Middle frontal gyrus (tissue), 1 donor: Measurements from ENCODE around the gene SLC4A1AP.
A peak's percentile ranks its signal among the peaks of the same experiment; 100 is the strongest.

ENCODE experiments used
- DNase-seq: peaks from one replicate; pipeline ENCODE4 v3.0.0-alpha.2; 2015; ENCODE audit warnings: low spot score; ENCODE audit errors: extremely low spot score

SLC4A1AP gene

DNA sequence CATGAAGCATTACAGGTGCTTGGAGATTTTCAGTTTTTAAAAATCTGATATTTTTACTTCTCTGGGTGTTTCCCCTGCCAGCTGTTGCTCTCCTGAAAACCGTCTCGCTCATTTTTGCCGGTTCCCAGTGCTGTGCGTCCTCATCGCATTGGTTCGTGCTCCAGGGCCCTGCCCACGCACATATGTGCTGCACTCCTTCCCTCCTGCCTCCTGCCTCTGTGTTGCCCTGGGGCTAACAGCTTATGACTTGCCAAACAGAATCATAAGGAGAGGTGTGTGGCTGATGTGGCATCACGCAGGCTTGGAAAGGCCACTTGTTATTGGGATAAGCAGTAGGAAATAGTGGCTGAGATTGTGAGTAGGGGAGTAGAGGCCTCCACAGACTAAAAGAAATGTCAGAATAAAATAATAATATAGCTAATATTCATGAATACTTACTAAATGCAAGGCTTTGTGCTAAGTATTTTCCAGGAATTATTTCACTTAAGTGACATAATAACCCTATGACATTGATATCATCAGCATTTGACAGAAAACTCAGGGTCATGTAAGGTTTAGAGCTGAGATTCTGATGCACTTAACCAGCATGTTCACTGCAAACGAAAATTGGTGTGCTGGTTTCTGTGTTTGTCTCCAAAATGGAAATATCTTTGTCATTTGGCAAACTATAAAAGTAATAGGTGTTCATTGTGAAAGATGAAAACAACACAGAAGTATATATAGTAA is 53.5 kb downstream of the SLC4A1AP start:
- DNase-seq, result no peak

DNA sequence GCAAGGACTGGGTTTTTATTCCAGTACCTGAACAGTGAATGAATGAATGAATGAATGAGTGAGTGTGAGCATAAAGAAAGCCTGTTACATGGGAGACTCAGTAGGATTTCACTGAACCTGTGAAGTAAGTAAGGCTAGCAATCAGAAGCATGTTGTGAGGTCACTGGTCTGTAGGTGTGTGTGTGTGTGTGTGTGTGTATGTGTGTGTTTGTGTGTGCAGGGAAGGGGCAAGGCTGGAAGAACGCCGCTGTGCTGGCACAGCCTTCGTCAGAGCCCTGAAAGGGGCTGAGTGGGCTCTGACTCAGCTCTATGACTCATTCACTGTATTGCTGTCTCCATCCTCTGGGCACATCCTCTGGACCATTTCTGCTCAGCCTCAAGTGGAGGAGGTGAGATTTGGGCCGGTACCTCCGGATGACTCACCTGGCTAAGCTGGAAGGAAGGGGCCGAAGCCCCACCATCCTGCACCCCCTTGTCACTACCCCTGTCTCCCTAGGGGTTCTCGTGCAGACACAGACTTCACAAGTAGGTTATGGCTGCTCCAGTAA is 56.4 kb downstream of the SLC4A1AP start:
- no peak for DNase-seq

DNA sequence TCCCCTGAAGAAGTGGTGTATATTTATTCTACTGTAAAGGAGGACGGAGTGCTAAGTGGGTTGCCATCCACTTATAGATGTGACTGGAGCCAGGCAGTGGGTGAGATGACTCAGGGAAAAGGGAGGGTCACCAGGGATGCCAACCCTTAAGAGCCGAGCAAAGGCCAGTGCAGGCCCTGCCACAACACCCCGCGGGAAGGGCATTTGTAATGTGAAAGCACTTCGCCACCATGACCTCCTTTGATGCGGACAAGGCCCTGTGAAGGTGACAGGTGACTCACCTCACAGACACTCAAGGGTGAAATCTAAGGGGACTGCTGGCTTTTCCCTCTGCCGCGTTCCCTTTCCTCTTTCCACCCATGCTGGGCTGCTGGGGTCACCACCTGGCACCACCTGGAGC is 57.6 kb downstream of the SLC4A1AP start:
- no peak for DNase-seq

DNA sequence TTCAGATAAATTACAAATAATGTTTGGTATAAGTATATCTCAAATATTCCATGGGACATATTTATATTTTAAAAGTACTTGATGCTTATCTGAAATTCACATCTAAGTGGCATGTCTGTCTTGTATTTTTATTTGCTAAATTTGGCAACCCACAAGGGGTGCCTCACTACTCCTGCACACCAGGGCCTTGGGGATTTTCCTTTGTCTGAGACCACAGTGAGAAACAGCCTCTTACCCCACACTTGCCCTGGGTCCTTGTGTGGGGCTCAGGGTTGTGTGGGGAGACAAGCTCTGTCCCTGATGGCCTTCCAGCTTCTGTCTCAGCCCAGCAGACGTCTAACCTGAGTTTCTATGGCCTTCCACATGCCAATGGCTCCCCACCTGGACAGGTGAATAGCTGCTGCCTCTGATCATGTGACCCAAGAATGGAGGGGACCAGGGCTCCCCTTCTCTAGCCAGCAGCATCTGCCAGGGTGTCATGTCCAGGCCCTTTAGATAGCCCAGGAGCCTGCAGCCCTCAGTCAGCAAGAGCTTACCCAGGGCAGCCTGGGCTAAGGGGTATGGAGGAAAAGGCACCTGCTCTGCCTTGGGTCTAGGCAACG is 58.3 kb downstream of the SLC4A1AP start:
- no peak for DNase-seq

DNA sequence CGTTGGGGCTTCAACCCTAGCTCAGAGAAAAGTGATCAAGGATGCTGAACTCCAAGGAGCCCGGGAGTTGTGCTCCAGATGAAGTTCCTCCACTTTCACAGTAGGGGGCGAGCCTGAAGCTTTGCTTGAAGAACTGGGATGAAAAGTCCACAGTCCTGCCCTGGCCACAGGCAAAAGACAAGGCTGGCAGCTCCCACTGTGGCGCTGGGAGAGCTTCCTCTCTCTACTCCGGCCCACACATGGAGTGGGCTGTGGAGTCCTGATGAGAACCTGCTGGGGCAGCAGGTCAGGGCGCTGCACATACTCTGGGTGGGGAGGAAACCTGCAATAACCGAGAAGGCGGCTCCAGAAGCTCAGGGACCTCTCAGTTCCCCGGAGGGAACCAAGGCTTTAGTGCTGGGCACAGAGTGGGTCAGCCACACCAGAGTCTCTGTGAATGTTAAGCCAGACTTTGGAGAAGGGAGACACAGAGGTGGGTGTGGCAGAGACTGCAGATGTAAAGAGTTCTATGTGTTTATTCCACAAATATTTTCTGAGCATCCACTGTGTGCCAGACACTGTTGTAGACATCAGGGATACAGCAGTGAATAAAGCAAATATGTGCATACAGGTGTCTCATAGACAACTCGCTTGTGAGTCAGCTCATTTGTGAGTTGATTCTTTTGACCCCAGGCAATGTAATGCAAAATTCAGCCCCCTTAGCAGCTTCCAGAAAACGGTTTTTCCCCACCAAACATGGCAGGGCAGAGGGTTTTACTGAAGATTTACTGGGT is 59.9 kb downstream of the SLC4A1AP start:
- DNase-seq, result peak; percentile 77

DNA sequence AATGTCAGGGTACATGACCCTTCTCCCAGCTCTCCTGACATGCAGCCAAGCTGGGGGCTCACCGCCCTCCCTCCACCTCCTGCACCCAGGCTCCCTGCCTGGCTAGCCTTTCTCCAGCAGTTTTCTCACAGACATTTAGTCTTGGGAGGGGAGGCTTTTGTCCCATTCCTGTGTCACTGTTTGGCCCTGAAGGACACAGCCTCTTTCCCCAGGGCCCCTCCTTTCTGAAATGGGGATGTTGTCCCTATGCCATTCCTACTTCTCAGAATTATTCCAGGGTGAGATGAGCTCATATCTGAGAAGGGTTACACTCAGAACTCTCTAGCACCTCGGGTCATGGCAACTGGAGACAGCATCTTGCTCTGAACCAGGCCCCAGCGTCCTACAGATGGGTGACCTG is 60.5 kb downstream of the SLC4A1AP start:
- DNase-seq, result no peak

DNA sequence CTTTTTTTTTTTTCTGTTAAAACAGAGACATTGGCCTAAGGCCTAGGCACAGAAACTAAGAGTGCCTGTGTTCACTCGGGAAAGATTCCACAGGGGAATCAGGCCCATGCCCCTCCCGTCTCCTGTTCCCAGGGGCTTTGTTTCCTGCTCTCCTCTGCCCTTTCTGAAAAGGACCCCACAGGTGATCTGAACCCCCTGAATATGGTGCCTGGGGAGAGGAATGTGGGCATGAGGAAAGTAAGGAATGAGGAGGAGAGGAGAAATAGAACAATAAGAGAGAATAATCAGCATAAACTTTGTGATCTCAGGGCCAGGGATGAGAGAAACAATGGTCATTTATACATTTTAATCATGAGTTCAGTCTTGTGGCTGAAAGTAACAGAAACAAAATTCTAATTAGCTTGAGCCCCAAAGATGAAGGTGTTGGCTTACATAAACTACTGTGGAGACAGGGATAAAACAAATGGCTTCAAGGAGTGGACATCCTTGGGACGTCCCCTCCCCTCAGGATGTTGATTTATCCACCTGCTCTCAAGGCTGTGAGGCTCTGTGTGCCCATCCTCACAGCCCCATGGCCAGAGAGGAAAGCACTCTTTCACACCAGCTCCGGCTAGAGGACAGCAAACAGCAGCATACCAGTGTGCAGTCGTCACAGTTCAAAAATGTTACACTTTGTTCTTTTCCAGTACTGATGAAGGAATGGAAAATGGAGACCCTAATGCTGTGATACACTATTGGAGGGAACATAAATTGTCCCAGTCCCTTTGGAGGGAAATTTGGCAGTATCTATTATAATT is 61.4 kb downstream of the SLC4A1AP start:
- DNase-seq, result no peak

DNA sequence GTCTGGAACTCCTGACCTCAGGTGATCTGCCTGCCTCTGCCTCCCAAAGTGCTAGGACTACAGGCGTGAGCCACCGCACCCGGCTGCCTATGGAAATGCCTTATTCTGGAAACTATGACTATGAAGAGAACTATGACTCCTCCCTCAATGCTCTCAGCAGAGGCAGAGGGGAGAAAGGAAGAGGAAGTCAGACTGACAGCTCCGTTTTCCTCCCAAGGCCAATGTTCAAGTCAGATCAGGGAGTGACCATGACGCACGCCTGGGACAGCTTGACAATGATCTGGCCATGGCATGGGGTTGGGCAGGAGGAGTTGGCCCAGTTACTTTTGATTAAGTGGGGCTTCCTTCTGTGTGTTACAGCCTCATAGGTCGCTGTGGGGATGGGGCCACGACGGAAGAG is 63.6 kb downstream of the SLC4A1AP start:
- DNase-seq, result no peak

DNA sequence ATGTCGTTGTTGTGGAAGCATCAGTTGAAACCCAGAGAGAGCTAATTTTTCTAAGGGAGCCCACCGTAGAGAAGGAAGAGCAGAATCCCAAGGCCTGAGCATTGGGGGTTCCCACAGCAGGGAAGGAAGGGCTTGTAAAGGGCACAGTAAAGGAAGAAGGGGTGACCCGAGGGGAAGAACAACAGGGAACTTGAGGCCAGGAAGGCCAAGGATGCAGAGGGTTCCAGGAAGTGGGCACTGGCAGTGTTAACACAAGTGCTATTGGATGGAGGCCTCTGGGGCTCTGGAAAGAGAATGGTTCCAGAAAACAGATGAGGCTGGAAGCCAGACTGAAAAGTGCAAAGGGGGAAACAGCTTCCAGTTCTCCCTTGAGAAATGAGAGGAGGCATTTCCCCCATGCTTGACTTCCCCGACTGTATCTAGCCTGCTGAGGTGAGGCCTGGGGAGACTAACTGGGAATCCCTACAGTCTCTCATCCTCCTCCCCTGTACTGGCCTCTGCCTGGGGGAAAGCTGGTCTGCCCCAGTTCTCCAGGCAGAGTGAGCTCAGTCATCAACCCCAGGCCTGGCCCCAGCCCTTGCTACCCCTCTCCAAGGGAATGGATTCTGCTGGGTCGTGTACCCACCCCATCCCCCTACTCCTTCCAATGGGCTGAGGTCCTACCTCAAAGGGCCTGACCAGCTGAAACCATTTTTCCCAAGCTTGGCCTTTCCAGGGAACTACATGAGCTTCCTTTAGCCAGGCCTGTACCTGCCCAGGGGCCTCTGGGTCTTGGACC is 64.6 kb downstream of the SLC4A1AP start:
- DNase-seq, result no peak

DNA sequence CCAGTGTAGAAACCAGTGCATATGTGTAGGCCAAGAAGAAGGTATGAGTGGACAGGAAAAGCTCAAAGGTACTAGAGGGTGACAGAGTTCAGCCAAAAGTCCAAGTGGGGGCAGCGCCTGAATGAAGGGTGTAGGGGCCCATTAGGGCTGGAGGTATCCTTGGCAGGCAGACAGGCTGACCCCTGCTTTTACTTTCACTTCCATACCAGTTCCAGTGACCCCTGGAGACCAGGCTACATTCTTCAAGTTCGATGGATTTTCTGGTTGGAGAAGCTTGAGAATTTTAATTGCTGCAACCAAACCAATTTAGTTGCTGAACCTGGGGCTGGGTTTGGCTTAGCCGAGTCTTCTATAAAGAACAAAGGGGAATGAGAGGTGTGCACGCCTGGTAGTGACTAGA is 65.5 kb downstream of the SLC4A1AP start:
- DNase-seq, result no peak

DNA sequence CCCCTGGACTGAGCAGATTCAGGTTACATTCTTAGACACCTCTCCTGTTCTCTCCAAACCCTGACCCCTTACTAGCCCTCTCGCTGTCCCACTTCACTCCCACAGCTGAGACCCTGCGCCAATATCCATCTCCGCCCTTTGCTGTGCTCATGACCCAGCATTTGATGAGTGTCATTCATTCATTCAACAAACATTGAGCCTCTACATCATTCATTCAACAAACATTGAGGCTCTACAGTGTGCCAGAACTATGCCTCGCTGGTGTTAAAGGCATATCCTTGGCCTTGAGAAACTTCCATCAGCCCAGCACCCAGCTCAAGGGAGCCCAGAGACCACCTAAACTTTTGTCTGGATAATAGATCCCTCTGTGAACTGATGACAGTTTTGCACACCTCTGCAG is 65.9 kb downstream of the SLC4A1AP start:
- DNase-seq, result no peak

DNA sequence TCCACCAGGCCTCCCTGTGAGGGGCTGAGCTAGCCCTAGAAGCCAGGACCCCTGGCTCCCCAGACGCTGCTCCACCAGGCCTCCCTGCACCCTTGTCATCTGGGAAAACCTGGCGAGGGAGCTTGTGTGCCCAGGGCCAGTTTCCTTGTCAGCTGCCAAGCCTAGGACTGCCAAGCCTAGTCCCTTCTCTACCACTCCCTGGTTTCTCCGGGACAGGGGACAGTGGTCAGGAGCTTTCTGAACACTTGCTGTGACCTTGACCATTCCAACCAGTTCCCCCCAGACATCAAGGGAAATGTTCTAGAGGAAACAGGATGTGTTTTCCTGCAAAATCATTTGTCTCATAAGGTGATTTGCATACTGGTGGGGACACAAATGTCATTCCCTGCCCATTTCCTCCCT is 66.6 kb downstream of the SLC4A1AP start:
- no peak for DNase-seq

DNA sequence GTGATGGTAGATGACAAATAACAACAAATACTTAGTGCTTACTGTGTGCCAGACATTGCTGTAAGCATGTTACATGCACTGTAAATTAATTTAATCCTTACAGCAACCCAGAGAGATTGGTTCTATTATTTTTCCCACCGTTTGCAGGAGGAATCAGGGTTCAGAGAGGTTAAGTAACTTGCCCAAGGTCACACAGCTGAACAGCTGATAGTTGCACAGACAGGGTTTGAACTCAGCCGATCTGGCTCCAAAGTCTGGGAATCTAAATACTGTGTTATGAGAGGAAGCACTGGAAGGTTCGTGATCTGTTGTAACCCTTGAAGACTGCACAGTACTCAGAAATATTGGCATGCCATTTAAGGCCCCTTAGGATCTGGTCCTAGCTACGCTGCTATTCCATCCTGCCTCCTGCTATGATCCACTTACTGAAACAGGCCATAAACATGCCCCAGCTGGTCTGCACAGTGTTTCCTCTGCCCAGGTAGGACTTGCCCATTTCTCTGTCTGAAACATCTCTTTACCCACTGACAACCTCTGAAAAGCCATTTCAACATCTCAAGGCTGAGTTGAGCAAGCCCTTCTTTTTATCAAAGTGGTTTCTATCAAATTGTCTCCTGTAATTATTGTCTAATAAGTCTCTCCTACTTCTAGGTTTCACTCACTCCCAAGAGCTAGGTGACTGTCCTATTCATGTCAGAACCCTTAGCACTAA is 67.4 kb downstream of the SLC4A1AP start:
- no peak for DNase-seq

DNA sequence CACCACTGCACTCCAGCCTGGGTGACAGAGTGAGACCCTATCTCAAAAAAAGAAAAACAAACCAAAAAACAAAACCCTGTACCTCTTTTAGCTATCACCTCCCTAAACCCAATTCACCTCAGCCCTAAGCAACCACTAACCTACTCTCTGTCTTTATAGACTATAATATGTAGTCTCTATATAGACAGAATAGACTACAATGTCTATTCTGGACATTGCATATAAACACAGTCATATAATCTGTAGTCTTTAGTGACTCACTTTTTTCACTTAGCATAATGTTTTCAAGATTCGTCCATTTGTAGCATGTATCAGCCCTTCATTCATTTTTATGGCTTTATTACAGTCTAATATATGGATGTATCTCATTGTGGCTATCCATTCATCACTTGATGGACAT is 70.6 kb downstream of the SLC4A1AP start:
- DNase-seq, result no peak

DNA sequence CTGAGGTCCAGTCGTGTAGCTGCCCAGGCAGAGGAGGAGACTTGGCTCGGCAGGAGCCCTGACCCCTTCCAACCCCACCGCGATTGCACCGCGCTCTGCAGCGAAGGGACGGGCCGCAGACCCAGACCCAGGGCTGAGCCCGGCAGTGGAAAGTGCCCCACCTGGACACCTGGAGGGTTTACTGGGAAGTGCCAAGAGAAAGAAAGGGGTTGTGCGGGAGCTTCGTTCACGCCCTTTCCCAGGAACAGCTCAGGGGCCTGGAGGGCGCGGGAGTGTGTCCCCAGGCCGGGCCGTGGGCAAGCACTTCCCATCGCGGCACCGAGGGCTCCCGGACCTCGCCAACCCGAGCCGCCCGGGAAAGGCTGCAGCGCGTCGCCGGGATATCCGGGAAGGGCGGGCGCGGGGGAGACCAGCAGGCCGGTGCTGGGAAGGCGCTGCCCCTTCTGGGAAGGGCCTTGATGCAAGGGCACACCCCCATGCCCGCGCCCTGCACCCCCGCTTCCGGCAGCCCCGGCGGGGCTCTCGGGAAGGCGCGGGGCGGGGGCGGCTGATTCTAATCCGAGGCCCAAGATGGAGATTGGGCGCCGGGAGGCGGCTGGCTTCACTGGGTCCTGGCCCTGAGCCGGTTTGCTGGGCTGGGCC is 71.7 kb downstream of the SLC4A1AP start:
- no peak for DNase-seq

DNA sequence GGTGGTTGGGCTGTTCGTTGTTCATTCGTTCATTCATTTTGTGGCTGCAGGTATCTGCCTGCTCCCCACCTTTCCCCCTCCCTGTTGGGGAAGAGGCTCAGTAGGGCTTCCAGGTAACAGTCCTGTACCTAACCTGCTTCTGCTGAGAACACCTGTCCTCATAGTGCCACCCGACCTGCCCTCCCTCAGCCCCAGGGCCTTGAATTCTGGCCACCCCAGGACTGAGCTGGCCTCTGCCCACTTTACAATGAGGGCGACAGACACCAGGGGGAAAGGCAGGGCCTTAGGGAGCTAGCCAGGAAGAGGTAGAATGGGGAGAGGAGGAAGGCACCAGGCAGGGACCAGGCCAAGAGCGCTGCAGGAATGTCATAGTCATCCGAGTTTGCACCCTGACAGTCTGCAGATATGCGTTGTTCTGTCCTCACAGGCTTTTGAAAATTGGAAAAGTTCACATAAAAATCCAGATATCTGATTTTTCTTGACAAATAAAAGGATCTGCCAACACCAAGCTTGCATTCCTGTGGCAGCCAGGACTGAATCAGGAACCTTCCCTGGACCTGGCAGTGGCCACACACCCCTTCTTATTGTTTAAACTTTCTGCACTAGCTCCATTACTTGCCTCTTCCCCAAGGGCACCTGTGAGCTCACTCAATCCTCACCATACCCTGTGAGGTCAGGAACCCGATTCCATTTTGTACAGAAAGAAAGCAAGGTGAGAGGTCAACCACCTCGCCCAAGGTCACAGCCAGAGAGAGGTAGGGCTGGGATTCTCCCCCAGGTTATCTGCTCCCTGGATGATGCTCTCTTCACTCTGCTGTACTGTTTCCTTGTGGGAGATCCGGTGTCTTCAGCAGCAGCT is 72.6 kb downstream of the SLC4A1AP start:
- DNase-seq, result no peak

DNA sequence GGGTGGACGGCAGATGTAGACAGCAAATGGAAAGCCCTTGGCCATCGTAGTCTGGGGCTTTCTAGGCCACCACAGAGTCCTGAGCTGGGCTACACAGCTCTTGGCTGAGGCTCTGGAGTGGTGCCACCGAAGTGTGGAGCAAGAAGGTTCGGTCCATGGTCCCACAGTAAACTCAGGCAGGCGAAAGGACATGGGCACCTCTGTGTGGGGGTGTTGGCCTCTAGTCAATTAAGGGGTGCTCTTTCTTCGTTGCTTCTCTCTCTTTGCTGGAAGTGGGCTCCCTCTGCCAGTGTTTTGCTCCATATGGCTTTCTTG is 73.2 kb downstream of the SLC4A1AP start:
- no peak for DNase-seq

DNA sequence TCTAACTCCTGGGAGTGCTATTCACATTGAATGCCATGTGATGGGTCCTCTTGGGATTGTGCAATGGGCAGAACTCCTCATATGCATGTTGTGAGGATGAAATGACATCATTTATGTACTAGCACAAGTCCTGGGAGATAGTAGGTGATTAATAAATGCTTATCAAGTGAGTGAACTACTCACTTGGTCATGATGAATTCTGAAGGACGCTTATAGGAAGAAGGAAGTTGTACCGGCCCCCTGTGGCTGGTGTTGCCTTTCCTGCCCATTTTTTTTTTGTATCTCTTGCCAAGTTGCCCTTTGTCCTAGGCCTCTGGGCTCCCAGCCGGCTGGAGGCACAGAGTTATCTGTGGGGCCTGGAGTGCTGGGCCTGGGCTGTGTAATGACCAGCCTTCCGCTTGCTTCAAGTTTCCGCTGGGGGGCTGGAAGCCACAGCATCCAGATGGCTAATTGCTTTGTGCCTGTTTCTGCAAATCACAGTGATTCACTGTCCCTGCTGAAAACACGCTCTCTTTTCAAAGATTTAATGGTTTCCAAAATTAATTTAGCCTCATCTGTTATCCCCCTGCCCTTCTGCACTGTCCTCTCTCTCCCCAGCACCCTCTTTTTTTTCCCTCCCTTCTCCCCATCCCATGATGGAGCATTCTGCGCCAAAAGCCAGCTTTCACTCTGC is 74.1 kb downstream of the SLC4A1AP start:
- DNase-seq, result no peak
